NCI-H526 (cell line): ENCODE measurements around the gene FOXL2NB.
"Not testable (repeated sequence)": the region's sequence is repeated elsewhere in the genome, so short reads cannot be mapped to it uniquely, and the experiment has no call there.

ENCODE experiments used
- DNase-seq, 2 experiments: peaks; one replicate each; lab custom pipeline; 2025; lab: John Stamatoyannopoulos, UW

FOXL2NB gene

DNA sequence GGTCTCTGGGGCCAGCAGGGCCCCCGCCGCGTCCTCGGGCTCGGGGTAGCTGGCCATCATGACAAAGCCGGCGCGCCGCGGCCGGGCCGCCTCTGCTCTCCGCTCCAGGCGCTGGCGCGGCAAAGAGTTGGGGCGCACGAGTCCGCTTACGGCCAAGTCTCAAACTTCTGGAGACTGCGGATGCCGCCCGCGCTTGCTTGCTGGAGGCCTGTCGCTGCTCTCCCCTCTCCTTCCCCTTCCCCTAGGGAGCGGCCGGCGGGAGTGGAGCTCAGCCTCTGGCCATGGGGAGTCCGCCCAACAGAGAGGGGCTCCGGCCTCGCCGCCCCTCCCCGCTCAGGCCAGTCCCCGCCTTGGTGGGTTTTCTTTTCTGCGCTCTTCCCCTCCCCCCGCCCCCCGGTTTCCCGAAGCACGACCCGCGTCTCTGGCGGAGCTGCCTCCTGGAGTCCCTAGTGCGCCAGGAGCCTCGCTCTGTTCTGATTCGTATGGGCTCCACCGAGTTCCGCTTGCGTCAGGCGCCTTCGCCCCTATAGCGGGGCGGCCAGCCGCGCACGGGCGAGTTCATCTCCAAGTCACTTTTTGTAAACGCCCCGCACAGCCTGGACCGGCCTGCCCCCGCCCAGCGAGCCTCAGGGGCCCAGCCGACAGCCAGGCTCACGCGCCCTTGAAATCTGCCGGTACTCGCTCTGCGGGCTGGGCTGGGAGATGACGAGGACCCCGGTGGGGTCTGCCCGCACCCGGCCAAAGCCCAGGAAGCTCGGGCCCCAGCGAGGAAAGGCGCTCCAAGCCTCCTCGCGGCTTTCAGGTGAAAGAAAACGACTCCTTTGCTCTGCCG lies at the start of gene FOXL2NB, which contains the start of gene FOXL2:
Gene FOXL2NB (plus strand): TSS at position 555 of the 832 bp plus-strand sequence. CDS start 148 bp downstream, at position 703.
Gene FOXL2 (minus strand): TSS at position 475 of the 832 bp plus-strand sequence. CDS start 415 bp downstream, at position 60.
- DNase-seq, result peak in 1 of 2 experiments; percentile 61

DNA sequence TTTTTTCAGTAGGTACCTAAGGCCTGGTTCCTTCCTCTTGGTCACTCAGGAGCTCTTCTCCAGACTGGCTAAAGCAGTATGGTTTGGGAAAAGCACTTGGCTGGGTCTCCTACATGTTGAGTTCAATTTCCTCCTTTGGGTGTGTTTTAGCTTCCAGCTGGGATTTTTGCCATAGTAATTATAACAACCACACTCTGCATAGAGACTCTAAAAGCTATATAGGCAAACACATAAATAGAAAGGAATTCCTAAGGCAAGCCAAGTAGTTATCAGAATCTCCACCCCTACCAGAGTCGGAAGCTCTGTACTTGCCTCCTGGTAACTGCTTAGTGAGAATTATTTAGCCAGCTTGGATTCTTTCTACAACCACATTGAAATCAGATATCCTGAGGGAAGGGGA lies 48.7 kb upstream of the FOXL2NB start:
- no peak for DNase-seq

DNA sequence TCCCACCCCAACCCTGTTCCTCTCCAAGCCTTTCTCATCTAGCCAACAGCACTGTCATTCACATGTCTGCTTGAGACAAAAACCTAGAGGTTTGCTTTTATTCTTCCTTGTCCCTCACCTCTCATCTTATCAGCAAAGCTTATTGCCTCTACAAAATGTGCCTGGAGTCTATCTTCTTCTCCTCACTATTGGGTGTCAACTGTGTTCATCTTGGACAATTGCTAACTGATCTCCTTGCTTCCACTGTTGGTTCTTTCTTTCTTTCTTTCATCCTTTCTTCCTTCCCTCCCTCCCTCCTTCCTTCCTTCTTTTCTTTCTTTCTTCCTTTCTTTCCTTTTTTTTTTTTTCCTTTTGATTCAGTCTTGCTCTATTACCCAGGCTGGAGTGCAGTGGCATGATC lies 48.3 kb upstream of the FOXL2NB start:
- no peak for DNase-seq

DNA sequence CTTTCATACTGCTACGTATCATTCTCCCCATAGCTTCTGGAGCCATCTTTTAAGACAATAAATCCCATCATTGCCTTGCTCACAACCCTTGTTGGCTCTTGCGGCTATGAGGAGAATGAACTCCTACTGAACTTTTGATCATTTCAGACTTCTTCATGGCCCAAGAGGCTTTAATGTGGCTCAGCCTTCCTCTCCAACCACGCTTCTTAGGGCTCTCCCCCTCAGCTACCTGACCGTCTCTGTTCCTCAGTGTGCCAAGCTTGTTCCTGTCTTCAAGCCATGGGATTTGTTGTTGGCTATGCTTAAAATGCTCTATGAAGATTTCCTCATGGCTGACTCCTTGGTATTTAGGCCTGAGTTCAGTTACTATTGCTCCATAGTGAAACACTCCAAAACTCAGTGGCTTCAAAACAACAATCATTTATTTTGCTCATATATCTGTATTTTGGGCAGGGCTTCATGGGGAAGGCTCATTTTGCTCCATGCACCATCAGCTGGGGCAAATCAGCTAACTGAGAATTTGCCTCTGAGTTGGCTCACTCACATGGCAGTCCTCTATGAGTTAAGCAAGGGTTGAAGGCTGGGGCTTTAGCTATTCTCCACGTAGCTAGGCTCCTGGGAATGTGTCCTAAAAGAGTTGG lies 47.5 kb upstream of the FOXL2NB start:
- no peak for DNase-seq

DNA sequence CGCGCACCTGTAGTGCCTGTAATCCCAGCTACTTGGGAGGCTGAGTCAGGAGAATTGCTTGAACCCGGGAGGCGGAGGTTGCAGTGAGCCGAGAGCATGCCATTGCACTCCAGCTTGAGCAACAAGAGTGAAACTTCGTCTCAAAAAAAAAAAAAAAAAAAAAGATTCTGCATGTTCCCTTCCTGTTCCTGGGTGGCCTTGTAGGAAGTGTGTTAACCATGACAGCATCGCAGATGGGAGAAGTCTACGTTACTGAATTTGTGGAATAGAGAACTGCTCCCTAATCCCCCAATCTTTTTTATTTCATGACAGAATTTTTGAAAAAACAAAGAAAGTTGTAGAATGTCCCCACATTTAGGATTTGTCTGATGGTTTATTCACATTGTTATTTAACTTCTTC lies 45.5 kb upstream of the FOXL2NB start:
- no peak for DNase-seq

DNA sequence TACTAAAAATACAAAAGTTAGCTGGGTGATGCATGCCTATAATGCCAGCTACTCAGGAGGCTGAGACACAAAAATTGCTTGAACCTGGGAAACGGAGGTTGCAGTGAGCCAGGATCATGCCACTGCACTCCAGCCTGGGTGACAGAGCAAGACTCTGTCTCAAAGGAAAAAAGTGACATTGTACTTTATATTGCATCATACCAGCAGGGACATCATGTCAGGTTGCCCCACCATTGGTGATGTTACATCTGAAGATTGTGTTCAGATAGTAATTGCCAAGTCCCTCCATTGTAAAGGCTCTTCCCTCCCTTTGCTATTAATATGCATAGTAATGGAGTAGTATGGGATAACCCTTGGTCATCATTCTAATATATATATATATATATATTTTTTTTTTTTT lies 44.8 kb upstream of the FOXL2NB start:
- no peak for DNase-seq

DNA sequence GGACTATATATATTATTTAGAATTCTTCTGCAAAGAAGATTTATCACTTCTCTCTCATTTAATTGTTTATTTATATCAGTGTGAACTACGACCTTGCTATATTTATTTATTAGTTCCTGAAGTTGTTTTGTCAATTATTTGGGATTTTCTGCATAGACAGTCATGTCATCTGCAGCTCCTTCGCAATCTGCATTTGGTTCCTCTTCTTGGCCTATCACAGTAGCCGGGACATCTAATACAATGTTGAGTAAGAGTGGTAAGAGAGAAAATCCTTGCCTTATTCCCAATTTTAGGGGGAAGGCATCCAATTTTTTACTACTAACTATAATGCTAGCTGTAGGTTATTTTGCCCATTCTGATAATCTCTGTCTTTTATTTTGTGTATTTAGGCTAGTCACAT lies 39.5 kb upstream of the FOXL2NB start:
- no peak for DNase-seq

DNA sequence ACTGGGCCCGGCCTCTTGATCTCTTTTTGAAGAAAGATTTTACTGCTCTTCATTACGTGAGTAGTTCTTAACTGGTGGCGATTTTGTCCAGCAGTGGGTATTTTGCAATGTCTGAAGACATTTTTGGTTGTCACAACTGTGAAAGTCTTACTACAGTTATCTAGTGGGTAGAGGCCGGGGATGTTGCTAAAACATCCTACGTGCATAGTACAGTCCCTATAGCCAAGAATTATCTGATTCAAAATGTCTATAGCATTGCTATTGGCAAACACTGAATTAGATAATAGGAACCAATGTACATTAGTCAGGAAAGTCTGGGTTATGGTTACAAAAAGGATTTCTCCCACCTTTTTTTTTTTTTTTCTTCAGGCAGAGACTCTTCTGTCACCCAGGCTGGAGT lies 38.2 kb upstream of the FOXL2NB start:
- DNase-seq, result no peak

DNA sequence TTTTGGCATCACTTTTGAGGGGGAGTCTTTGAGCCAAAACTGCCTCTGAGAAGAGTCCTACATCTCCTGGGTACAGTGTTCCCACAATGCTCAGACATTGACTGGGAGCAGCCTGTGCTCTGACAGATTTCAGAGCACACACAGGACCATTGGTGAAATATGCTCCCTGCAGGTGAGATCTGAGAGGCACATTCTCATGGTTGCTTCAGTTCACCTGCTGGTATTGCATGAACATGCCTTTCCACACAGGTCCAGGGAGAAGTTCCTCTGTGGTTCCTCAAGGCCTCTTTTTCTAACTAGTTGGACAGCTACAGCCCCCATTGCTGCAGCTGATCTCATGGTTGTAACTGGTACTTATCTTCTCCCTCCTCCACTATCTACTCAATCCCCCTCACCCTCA lies 37.1 kb upstream of the FOXL2NB start:
- DNase-seq, result no peak

DNA sequence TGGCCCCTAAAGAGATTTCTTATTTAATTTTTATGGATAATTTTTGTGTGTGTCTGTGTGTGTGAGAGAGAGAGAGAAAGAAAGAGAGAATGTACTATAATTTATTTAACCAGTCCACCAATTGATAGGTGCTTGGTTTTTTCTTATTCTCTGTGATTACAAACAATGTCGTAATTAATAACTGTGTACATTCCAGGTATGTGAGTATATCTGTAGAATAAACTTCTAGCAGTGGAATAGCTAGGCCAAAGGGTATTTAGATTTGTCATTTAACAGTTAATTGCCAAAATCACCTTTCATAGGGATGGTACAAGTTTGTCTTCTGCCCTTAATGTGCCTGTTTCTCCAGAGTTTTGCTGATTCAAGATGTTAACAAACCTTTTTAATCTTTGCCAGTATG lies 35.4 kb upstream of the FOXL2NB start:
- no peak for DNase-seq

DNA sequence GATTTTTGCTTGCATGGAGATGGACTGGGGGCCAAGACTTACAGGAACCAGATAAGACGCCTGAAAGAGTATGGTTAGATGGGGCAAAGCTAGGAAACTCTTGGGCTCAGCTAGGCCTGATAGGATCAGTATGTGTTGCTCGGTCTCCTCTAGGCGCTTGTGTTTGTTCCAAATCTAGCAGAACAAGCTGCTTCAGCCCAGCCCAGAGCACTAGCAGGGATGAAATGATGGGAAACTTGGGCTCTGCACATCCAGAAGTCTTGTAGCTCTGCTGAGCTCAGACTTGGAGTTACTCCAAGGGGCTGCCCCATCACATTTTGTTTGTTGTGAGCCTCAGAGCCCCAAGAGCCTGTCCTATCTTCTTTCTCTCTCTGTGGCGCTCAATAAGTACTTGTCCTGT lies 34.8 kb upstream of the FOXL2NB start:
- no peak for DNase-seq

DNA sequence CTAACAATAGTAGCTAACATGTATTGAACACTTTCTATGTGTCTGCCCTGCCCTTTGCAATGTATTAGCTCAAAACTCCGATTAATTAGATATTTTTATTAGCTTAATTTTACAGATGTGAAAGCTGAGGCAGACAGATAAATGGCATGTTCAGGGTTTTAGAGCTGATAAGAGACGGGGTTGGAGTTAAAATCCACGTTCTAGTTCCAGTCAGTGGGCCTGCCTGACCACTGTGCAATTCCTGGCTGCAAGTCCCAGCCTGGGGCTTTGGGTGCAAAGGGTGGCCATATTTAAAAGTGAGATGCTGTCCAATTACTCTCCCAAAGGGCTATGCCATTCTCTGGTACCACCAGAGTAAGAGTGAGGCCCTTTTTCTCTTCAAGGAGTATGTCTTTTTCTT lies 33.3 kb upstream of the FOXL2NB start:
- DNase-seq, result no peak

DNA sequence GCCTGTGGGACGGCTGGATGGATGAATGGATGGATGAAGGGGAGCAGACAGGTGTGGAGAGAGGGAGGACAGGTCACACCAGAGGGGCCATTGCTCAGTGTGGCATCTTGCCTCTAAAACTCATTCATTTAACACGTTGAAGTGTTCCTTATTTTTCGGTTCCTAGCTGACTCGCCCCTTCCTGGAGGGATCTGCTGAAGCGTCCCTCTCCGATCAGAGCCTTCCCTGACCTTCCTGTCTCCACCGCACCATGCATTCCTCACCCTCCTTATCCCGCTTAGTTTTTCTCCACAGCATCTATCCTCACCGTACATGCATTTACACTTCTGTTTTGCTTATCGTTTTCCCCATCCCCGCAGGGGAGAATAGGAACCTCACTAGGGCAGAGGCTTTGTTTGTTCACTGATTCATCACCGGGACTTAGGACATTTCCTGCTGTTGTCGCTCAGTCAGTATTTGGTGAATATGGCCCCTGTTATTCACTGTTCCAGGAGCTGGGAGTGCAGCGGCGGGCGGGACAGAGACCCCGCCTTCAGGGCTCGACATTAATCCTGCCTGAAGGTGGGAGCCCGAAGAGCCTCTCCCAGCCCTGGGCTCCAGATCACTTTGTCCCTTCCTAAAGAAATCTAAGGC lies 32.0 kb upstream of the FOXL2NB start:
- DNase-seq, result peak in 1 of 2 experiments; percentile 38

DNA sequence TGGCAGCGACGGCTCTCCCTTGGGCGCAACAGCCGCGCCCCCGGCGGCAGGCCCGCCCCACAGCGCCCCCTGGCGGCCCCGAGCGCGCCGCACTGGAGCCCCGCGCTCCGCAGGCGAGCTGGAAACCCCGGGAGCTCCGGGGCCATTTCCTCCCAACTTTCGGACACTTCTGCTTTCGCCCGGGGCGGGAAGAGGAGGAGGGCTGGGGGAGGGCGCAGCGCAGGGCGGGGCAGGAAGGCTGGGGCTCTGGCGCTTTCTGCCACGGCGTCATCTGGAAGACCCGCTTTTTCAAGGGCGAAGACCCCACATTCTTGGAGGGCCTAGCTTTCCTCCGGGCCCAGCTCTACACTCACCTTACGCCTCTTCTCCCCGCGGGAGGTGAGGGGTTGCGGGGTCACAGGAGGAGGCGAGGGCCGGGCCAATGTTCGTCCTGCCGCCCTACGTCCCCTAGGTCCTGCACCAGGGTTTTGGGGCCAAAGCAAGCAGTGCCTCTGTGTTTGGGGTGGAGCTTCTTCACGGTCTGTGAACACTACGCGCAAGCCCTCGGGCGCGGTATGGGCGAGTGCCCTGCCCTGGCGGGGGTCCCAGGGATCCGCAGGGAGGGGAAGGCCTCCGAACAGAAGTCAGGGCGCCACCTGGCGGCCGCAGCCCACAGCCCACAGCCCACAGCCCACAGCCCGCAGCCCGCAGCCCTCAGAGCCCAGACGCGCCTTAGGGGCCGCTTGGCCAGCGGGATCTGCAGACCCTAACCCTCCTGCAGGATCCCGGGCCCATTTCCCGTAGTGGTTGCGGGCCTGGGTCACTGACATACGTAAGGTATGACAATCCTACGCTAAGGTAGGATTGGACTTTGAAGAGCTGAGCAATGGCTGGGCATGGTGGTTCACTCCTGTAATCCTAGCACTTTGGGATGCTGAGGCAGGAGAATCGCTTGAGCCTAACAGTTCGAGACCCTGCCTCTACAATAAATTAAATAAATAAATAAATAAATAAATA lies 31.2 kb upstream of the FOXL2NB start:
- DNase-seq, result peak; percentile 62 to 94

DNA sequence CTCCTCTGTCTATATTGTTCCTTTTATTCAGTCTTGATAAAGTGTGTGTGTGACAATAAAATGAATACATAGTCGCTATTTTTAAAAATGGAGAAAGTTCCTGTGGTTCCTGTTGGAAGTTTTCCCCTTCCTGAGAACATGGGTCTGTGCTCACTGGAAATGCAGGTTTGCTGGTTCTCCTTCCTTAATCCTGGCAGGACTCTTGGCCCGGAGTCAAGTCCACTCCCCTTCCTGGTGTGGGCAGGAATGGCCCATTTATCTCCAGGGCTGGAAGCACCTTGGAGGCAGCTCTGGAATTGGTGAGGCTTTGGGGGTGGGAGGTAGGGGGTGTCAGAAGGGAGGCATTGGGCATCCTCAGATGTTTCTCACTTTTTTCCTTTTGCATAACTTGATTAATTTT lies 30.2 kb upstream of the FOXL2NB start:
- no peak for DNase-seq

DNA sequence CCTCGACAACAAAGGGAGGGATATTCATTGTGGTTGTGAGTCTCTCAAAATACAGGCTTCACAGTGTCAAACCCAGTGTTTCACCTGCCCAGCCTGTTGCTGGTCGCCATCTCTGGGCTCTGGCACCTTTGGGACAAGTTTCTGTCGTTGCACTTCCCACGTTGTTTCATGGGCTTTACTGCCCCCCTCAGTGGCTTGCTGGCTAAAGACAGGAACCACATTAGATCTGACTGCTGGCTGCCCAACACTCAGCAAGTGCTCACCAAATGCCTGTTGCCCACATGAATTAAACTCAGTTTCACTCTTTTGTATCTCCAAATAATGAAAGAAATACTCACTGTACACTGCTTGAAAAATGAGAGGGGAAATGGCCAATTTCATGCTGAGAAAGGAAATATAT lies 27.7 kb upstream of the FOXL2NB start:
- no peak for DNase-seq

DNA sequence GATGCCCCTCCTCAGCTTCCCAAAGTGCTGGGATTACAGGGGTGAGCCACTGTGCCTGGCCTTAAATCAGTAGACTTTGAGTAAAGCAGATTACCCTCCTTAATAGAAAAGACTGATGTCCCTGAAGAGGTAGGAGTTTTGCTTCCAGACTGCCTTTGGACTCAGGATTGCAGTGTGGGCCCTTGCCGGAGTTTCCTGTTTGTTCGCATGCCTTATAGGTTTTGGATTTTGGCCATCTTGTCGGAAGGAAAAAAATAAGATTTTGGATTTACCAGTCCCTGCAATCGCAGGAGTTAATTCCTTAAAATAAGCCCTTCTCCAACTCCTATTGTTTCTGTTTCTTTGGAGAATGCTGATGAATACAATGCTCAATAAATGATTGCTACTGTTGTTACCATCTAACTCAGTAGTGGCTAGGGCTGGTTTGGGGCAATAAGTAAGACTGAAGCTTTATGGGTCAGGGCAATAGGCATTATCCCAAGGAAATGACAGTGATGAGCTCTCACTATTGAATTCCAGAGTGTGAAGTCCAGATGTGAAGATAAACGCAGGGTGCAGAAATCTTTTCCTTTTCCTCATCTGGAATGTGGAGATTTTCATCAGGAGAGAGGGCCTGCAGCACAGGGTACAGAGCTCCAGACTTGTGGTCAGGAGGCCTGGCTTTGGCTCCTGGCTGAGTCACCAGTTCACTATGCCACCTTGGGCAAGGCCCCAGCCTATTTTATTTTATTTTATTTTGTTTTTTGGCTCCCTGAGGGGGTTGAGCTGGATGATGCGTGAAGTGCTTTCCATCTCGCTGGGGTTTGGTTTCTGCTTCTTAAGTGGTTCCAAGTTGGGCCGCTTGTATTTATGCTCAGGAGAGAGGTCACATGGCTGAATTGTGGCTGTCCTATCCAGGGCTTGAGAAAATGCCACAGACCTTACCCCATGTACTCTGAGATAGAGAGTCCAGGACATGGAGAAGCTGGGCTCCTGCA lies 25.4 kb upstream of the FOXL2NB start:
- DNase-seq, result no peak

DNA sequence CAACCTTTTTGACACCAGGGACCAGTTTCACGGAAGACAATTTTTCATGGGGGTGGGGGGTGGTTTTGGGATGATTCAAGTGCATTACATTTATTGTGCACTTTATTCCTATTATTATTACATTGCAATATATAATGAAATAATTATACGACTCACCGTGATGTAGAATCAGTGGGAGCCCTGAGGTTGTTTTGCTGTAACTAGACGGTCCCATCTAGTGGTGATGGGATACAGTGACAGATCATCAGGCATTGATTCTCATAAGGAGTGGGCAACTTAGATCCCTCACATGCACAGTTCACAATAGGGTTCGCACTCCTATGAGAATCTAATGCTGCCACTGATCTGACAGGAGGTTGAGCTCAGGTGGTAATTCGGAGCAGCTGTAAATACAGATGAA lies 24.6 kb upstream of the FOXL2NB start:
- not testable (repeated sequence) for DNase-seq

DNA sequence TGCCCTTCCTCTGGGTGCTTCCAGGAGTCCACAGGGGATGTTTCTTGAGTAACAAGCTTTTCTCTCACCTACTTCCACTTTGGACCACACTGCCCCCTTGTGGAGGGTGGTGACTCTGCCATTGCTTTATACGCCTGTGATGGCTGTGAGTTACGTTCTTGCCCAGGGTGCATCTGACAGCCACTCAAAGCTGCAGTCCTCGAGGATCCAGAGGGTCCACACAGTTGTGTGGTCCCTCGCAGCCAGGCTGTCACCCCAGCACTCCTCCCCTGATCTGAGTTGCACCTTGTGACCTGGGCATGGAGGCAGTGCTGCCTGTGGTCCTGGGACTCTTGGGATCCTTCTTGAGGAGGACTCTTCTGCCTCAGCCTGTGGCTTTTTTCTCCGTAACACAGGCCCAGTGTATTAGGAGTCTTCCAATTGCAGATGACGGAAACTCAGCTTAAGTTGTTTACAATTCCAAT lies 23.5 kb upstream of the FOXL2NB start:
- DNase-seq, result peak; percentile 69 to 88

DNA sequence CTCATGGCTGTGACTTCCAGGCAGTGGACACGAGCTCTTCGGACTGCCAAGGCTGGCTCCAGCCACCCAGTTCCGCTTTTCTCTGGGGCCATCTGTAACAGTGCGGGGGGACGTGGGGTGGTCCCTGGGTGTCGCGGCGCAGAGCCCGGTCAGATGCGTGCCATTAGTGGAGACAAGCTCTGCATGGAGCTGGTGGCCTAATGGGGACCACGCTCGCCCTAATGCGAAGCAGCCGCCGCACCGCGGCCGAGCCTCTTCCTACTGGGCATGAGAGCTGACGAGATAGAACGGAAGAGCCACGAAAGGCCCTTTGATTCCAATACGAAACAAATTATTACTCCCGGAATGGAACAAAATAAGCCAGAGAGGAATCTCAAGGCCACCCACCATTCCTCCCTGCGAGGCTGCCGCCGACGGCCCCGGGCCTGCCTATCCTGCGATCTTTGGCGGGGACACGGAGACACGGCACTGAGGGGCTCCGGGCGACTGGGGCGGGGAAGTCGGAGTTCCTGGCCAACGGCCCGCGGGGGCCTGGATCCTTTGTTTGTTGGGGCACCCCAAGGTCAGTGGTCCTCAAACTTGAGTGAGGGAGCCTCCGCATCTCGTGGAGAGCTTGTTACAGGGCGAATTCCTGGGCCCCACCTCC lies 18.2 kb upstream of the FOXL2NB start:
- no peak for DNase-seq
